Gastroesophageal sphincter (tissue), 3 donors: ENCODE results near the gene HDAC4.
"Not testable (repeated sequence)": the region's sequence is repeated elsewhere in the genome, so short reads cannot be mapped to it uniquely, and the experiment has no call there.

ENCODE experiments used
- EP300 ChIP-seq: sonication (generic); formaldehyde crosslinking; IDR thresholded peaks from one replicate; pipeline ENCODE4 v1.6.1; 2017; ENCODE audit warnings: antibody characterized with exemption, mild to moderate bottlenecking
- POLR2AphosphoS5 ChIP-seq: sonication (generic); formaldehyde crosslinking; IDR thresholded peaks from one replicate; pipeline ENCODE4 v1.6.1; 2017; ENCODE audit warnings: antibody characterized with exemption
- TF ChIP-seq, protein P1 (sequence below), 4 experiments: fragments of 200-600 bp in 2 of 4; fragments of 450-650 bp in 2 of 4; sonication (generic) in 1 of 4; IDR thresholded peaks; one replicate each; pipeline ENCODE4 v1.5.1; 2017 to 2019; ENCODE audit warnings: antibody characterized with exemption in 4 of 4, mild to moderate bottlenecking in 2 of 4, moderate library complexity in 2 of 4

DNA sequence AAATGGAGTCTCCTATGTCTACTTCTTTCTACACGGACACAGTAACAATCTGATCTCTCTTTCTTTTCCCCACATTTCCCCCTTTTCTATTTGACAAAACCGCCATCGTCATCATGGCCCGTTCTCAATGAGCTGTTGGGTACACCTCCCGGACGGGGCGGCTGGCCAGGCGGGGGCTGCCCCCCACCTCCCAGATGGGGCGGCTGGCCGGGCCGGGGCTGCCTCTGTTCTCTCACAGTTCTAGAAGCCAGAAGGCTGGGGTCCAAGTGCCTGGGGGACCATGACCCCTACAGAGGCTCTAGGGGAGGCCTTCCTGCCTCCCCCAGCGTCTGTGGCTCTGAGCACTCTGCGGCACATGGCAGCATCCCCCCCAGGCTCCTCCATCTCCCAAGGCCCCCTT, 362.5 kb downstream of the HDAC4 start:
- not testable (repeated sequence) for TF ChIP-seq POLR2AphosphoS5, EP300
- TF ChIP-seq, protein P1, sequence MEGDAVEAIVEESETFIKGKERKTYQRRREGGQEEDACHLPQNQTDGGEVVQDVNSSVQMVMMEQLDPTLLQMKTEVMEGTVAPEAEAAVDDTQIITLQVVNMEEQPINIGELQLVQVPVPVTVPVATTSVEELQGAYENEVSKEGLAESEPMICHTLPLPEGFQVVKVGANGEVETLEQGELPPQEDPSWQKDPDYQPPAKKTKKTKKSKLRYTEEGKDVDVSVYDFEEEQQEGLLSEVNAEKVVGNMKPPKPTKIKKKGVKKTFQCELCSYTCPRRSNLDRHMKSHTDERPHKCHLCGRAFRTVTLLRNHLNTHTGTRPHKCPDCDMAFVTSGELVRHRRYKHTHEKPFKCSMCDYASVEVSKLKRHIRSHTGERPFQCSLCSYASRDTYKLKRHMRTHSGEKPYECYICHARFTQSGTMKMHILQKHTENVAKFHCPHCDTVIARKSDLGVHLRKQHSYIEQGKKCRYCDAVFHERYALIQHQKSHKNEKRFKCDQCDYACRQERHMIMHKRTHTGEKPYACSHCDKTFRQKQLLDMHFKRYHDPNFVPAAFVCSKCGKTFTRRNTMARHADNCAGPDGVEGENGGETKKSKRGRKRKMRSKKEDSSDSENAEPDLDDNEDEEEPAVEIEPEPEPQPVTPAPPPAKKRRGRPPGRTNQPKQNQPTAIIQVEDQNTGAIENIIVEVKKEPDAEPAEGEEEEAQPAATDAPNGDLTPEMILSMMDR (IDR thresholded peaks at IDR 0.05), result not testable (repeated sequence)
